H1 (cell line): ENCODE measurements around the gene ZMYND15. TPM values are rescaled to one million over a fixed set of nuclear protein-coding genes. Genes with fewer than 3 reads are reported as not detected.

ENCODE experiments used
- CHD7 ChIP-seq: fragments of 300-600 bp; sonication (generic); IDR thresholded peaks from 2 replicates; pipeline ENCODE4 v1.7.1; 2012; ENCODE audit warnings: low read length, moderate library complexity, mild to moderate bottlenecking, inconsistent platforms; ENCODE audit not compliant: insufficient replicate concordance
- polyA plus RNA-seq, 7 experiments: library from polyadenylated mRNA; depleted of rRNA in 3 of 7; stranded (reverse) in 5 of 7; unstranded in 2 of 7; fragments of >200 nt in 5 of 7; fragments of 200-250 nt in 2 of 7; gene quantifications; 1 replicate in 5 of 7; 2 replicates in 1 of 7; 4 replicates in 1 of 7; pipeline versions ENCODE4 v1.2.1 to v1.2.3, GENCODE V29; 2011 to 2013; ENCODE audit warnings: missing spikeins in 2 of 7, mixed read lengths in 2 of 7
- total RNA-seq: library from RNA; stranded (reverse); fragmentation: NEBNext Ultra II Directional; extraction: Animal tissue kit (Norgen Biotek cat#: 25700); gene quantifications from 2 replicates; pipeline ENCODE4 v1.2.1, GENCODE V29; 2021
- TF ChIP-seq, protein P1 (sequence below): IDR thresholded peaks from 2 replicates; pipeline ENCODE4 v1.6.1; 2011; ENCODE audit warnings: low read depth, mild to moderate bottlenecking, low read length; ENCODE audit not compliant: insufficient read depth

The ZMYND15 gene
- total and polyA plus RNA-seq, 2 of the 8 experiments (the other 6 are each of a cell fraction or from before 2014, with no cell fraction given) = 0.53 to 0.58 TPM

DNA sequence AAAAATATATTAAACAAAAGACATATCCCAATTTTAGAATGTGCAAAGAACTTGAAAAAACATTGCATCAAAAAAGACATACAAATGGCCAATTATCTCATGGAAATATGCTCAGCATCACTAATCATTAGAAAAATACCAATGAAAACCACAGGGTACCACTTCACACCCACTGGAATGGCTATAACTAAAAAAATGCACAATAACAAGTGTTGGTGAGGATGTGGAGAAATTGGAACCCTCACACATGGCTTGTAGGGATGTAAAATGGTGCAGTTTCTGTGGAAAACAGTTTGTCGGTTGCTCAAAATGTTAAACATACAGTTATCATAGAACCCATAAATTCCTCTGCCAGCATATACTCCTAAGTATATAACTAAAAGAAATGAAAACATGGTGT, 55.5 kb downstream of the ZMYND15 start (continued):
- TF ChIP-seq CHD7 = no peak
- TF ChIP-seq, protein P1, sequence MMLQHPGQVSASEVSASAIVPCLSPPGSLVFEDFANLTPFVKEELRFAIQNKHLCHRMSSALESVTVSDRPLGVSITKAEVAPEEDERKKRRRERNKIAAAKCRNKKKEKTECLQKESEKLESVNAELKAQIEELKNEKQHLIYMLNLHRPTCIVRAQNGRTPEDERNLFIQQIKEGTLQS = no peak
